Trophoblast cell (in vitro differentiated cells and primary cell): ENCODE measurements around the gene LMAN2.

Experiments
- DNase-seq, 2 donors: peaks; one replicate each; pipeline ENCODE4 v3.0.0-alpha.2; 2016
- H2AFZ ChIP-seq: 2 replicates; pipeline ENCODE4 v1.6.1; 2013; ENCODE audit warnings: low read length, moderate library complexity, mild to moderate bottlenecking; ENCODE audit not compliant: insufficient read depth, poor library complexity
- H2AK5ac ChIP-seq: 2 replicates; pipeline ENCODE4 v1.6.1; 2013; ENCODE audit warnings: mild to moderate bottlenecking, low read length
- H2BK120ac ChIP-seq: 2 replicates; pipeline ENCODE4 v1.6.1; 2013; ENCODE audit warnings: low read length, mild to moderate bottlenecking, moderate library complexity; ENCODE audit not compliant: insufficient read depth, poor library complexity
- H2BK12ac ChIP-seq: 2 replicates; pipeline ENCODE4 v1.6.1; 2013; ENCODE audit warnings: mild to moderate bottlenecking, low read length, moderate library complexity
- H2BK5ac ChIP-seq: 2 replicates; pipeline ENCODE4 v1.6.1; 2013; ENCODE audit warnings: low read length, low read depth, moderate library complexity, mild to moderate bottlenecking; ENCODE audit not compliant: poor library complexity
- H3K14ac ChIP-seq: 2 replicates; pipeline ENCODE4 v1.6.1; 2013; ENCODE audit warnings: mild to moderate bottlenecking, low read length
- H3K18ac ChIP-seq: 2 replicates; pipeline ENCODE4 v1.6.1; 2013; ENCODE audit warnings: mild to moderate bottlenecking, low read length
- H3K23ac ChIP-seq: 2 replicates; pipeline ENCODE4 v1.6.1; 2013; ENCODE audit warnings: low read length
- H3K27ac ChIP-seq: 2 replicates; pipeline ENCODE4 v1.5.1; 2013; ENCODE audit warnings: low read depth, mild to moderate bottlenecking, inconsistent platforms, low read length, moderate library complexity
- H3K27me3 ChIP-seq: 2 replicates; pipeline ENCODE4 v1.6.1; 2013; ENCODE audit warnings: inconsistent platforms, mild to moderate bottlenecking, low read length, moderate library complexity; ENCODE audit not compliant: insufficient read depth
- H3K36me3 ChIP-seq, 2 experiments: 1 replicate in 1 of 2; 2 replicates in 1 of 2; pipeline ENCODE4 v1.6.1; 2013; ENCODE audit warnings: low read length in 2 of 2, mild to moderate bottlenecking in 2 of 2, moderate library complexity in 1 of 2; ENCODE audit not compliant: insufficient read depth in 2 of 2, control insufficient read depth in 1 of 2
- H3K4ac ChIP-seq: 2 replicates; pipeline ENCODE4 v1.6.1; 2013; ENCODE audit warnings: low read depth, mild to moderate bottlenecking, low read length, moderate library complexity
- H3K4me1 ChIP-seq, 2 experiments: 1 replicate in 1 of 2; 2 replicates in 1 of 2; pipeline ENCODE4 v1.6.1; 2013; ENCODE audit warnings: low read length in 2 of 2, mild to moderate bottlenecking in 2 of 2, moderate library complexity in 1 of 2; ENCODE audit not compliant: insufficient read depth in 2 of 2, control insufficient read depth in 1 of 2
- H3K4me2 ChIP-seq: 2 replicates; pipeline ENCODE4 v1.6.1; 2013; ENCODE audit warnings: inconsistent platforms, mild to moderate bottlenecking, low read length, moderate library complexity
- H3K4me3 ChIP-seq: 2 replicates; pipeline ENCODE4 v1.5.1; 2013; ENCODE audit warnings: mild to moderate bottlenecking, low read depth, low read length, inconsistent platforms
- H3K79me1 ChIP-seq: one replicate; pipeline ENCODE4 v1.6.1; 2013; ENCODE audit warnings: low read length
- H3K79me2 ChIP-seq: 2 replicates; pipeline ENCODE4 v1.6.1; 2013; ENCODE audit warnings: low read length, mild to moderate bottlenecking; ENCODE audit not compliant: control insufficient read depth, insufficient read depth, poor library complexity
- H3K9ac ChIP-seq: 2 replicates; pipeline ENCODE4 v1.6.1; 2013; ENCODE audit warnings: mild to moderate bottlenecking, low read length
- H3K9me3 ChIP-seq: 2 replicates; pipeline ENCODE4 v1.6.1; 2013; ENCODE audit warnings: low read depth, mild to moderate bottlenecking, control low read depth, inconsistent platforms, low read length; ENCODE audit not compliant: insufficient read depth
- H4K12ac ChIP-seq: 2 replicates; pipeline ENCODE4 v1.6.1; 2013; ENCODE audit warnings: low read depth, mild to moderate bottlenecking, low read length, moderate library complexity
- H4K8ac ChIP-seq: 2 replicates; pipeline ENCODE4 v1.6.1; 2013; ENCODE audit warnings: low read depth, mild to moderate bottlenecking, low read length, moderate library complexity
- H4K91ac ChIP-seq: one replicate; pipeline ENCODE4 v1.6.1; 2013; ENCODE audit warnings: low read depth, mild to moderate bottlenecking, low read length, moderate library complexity
- WGBS: extraction: QIAGEN DNeasy Blood & Tissue Kit; methylation state at CpG from one replicate; pipeline ENCODE4 v1.1.7; 2013; ENCODE audit warnings: missing lambda C conversion rate; ENCODE audit not compliant: insufficient read length, insufficient coverage; ENCODE audit errors: extremely low coverage; 5-methylcytosine and 5-hydroxymethylcytosine counted together

Gene LMAN2

GRCh38 chr5:177300951-177301350 is 50.5 kb downstream of the LMAN2 start:
- Histone ChIP-seq H4K91ac (no peak overlapping the region), H3K79me2 (peaks cover 12% of the 10 kb centered on the region), H2BK5ac (no peak overlapping the region), H2BK12ac (no peak overlapping the region), H2AFZ (no peak overlapping the region), H3K9me3 (no peaks in the 10 kb centered on the region), H3K9ac (no peak overlapping the region), H3K14ac (no peak overlapping the region), H3K4me2 (peak overlapping the region; percentile 29), H3K18ac (no peak overlapping the region), H3K4ac (no peak overlapping the region), H3K79me1 (peaks cover 10% of the 10 kb centered on the region), H3K27ac (peak overlapping the region; percentile 19), H2BK120ac (no peak overlapping the region), H2AK5ac (no peak overlapping the region), H4K12ac (no peak overlapping the region), H3K4me3 (no peak overlapping the region), H4K8ac (no peak overlapping the region), H3K4me1 (peaks cover 23 to 34% of the 10 kb centered on the region in 2 experiments), H3K36me3 (peaks cover 16 to 28% of the 10 kb centered on the region in 2 experiments), H3K23ac (no peak overlapping the region), H3K27me3 (no peaks in the 10 kb centered on the region)
- WGBS = no CpG with 5 or more reads among the region's 2 CpGs
- DNase-seq = peak; percentile 77 to 87

- H3K9ac ChIP-seq = no peak overlapping the region
- no peaks in the 10 kb centered on the region for H3K9me3 ChIP-seq
- H3K36me3 ChIP-seq = peaks cover 16 to 28% of the 10 kb centered on the region in 2 experiments
- H2BK5ac ChIP-seq = no peak overlapping the region
- no peak overlapping the region for H3K4me3 ChIP-seq
- H3K4me1 ChIP-seq = peaks cover 23 to 34% of the 10 kb centered on the region in 2 experiments
- H3K4me2 ChIP-seq = no peak overlapping the region
- no peaks in the 10 kb centered on the region for H3K27me3 ChIP-seq
- no peak overlapping the region for H3K23ac ChIP-seq
- no peak overlapping the region for H4K91ac ChIP-seq
- H3K27ac ChIP-seq = peak overlapping the region; percentile 19
- H3K14ac ChIP-seq = no peak overlapping the region
- no peak overlapping the region for H3K4ac ChIP-seq
- no peak overlapping the region for H2AK5ac ChIP-seq
- no peak overlapping the region for H2BK120ac ChIP-seq
- H2AFZ ChIP-seq = no peak overlapping the region
- peak; percentile 38 to 53 for DNase-seq
- WGBS = no CpG with 5 or more reads among the region's 4 CpGs
- H4K8ac ChIP-seq = no peak overlapping the region
- no peak overlapping the region for H3K18ac ChIP-seq
- peaks cover 12% of the 10 kb centered on the region for H3K79me2 ChIP-seq
- H4K12ac ChIP-seq = no peak overlapping the region
- H2BK12ac ChIP-seq = no peak overlapping the region
- peaks cover 10% of the 10 kb centered on the region for H3K79me1 ChIP-seq
Observed at GRCh38 chr5:177300236-177300880, 51.1 kb downstream of the LMAN2 start.

GRCh38 chr5:177299697-177300096 is 51.8 kb downstream of the LMAN2 start:
- Histone ChIP-seq H3K79me2 (peaks cover 12% of the 10 kb centered on the region), H3K9ac (no peak overlapping the region), H3K36me3 (peaks cover 20 to 31% of the 10 kb centered on the region in 2 experiments), H2BK5ac (no peak overlapping the region), H3K4me1 (peaks cover 21 to 32% of the 10 kb centered on the region in 2 experiments), H2BK120ac (no peak overlapping the region), H4K8ac (no peak overlapping the region), H3K9me3 (no peaks in the 10 kb centered on the region), H3K79me1 (peaks cover 10% of the 10 kb centered on the region), H3K4me3 (no peak overlapping the region), H3K27me3 (no peaks in the 10 kb centered on the region), H3K4me2 (no peak overlapping the region), H3K14ac (no peak overlapping the region), H2AFZ (no peak overlapping the region), H2AK5ac (no peak overlapping the region), H2BK12ac (no peak overlapping the region), H4K91ac (no peak overlapping the region), H3K4ac (no peak overlapping the region), H3K27ac (no peak overlapping the region), H4K12ac (no peak overlapping the region), H3K18ac (no peak overlapping the region), H3K23ac (no peak overlapping the region)
- whole genome bisulfite sequencing = no CpG with 5 or more reads among the region's 9 CpGs
- DNase-seq = no peak

- H3K18ac ChIP-seq = no peak overlapping the region
- no peak overlapping the region for H3K4ac ChIP-seq
- no peak overlapping the region for H3K14ac ChIP-seq
- no peak overlapping the region for H4K12ac ChIP-seq
- no peak for DNase-seq
- no peak overlapping the region for H4K8ac ChIP-seq
- H3K9me3 ChIP-seq = no peaks in the 10 kb centered on the region
- WGBS = no CpG with 5 or more reads among the region's 2 CpGs
- H3K9ac ChIP-seq = no peak overlapping the region
- no peak overlapping the region for H3K4me2 ChIP-seq
- no peak overlapping the region for H2AK5ac ChIP-seq
- no peak overlapping the region for H2BK12ac ChIP-seq
- H3K23ac ChIP-seq = no peak overlapping the region
- no peaks in the 10 kb centered on the region for H3K79me2 ChIP-seq
- H3K36me3 ChIP-seq = peaks cover 33 to 45% of the 10 kb centered on the region in 2 experiments
- no peak overlapping the region for H2AFZ ChIP-seq
- H3K4me3 ChIP-seq = no peak overlapping the region
- peaks cover 17 to 30% of the 10 kb centered on the region in 2 experiments for H3K4me1 ChIP-seq
- no peaks in the 10 kb centered on the region for H3K27me3 ChIP-seq
- no peak overlapping the region for H3K27ac ChIP-seq
- no peaks in the 10 kb centered on the region for H3K79me1 ChIP-seq
- H2BK120ac ChIP-seq = no peak overlapping the region
- H4K91ac ChIP-seq = no peak overlapping the region
- no peak overlapping the region for H2BK5ac ChIP-seq
Observed at GRCh38 chr5:177297922-177298321, 53.5 kb downstream of the LMAN2 start.
